Fibroblast of lung (primary cell): Measurements from ENCODE around the gene PANK1. TPM values are rescaled to one million over a fixed set of nuclear protein-coding genes. Genes with fewer than 3 reads are reported as not detected.

Experiments used
- DNase-seq, 2 donors: peaks; one replicate each; pipeline versions ENCODE4 v3.0.0 to v3.0.0-alpha.2; 2010; ENCODE audit warnings: low read depth in 2 of 2
- H2AFZ ChIP-seq: 2 replicates; pipeline ENCODE4 v1.5.1; 2012; ENCODE audit warnings: low read length, control low read depth, inconsistent platforms
- H3K27ac ChIP-seq: 2 replicates; pipeline ENCODE4 v1.5.1; 2011; ENCODE audit warnings: low read length, control low read depth; ENCODE audit not compliant: insufficient read depth
- H3K27me3 ChIP-seq: 2 replicates; pipeline ENCODE4 v1.5.1; 2011; ENCODE audit warnings: mild to moderate bottlenecking, low read length; ENCODE audit not compliant: control insufficient read depth, insufficient read depth
- H3K36me3 ChIP-seq: 2 replicates; pipeline ENCODE4 v1.5.1; 2011; ENCODE audit warnings: low read length; ENCODE audit not compliant: control insufficient read depth, insufficient read depth
- H3K4me1 ChIP-seq: 2 replicates; pipeline ENCODE4 v1.5.1; 2011; ENCODE audit warnings: low read length; ENCODE audit not compliant: control insufficient read depth, insufficient read depth; ENCODE audit errors: extremely low read depth
- H3K4me2 ChIP-seq: 2 replicates; pipeline ENCODE4 v1.5.1; 2011; ENCODE audit warnings: low read length, control low read depth; ENCODE audit not compliant: insufficient read depth; ENCODE audit errors: extremely low read depth
- H3K4me3 ChIP-seq, 4 experiments: fragments of 200-600 bp in 1 of 4; sonication (generic) in 1 of 4; replicated peaks in 1 of 4; 2 replicates each; pipeline ENCODE4 v1.5.1; 2011 to 2016; ENCODE audit warnings: low read length in 4 of 4, low read depth in 3 of 4, mild to moderate bottlenecking in 3 of 4, control low read depth in 2 of 4, inconsistent platforms in 1 of 4, mixed read lengths in 1 of 4; ENCODE audit not compliant: insufficient read depth in 1 of 4; ENCODE audit errors: control extremely low read depth in 1 of 4
- H3K79me2 ChIP-seq: 2 replicates; pipeline ENCODE4 v1.5.1; 2012; ENCODE audit warnings: mild to moderate bottlenecking, low read length, inconsistent platforms; ENCODE audit not compliant: control insufficient read depth, insufficient read depth
- H3K9ac ChIP-seq: 2 replicates; pipeline ENCODE4 v1.5.1; 2011; ENCODE audit warnings: mild to moderate bottlenecking, low read length, control low read depth; ENCODE audit not compliant: insufficient read depth
- H3K9me3 ChIP-seq: 2 replicates; pipeline ENCODE4 v1.5.1; 2012; ENCODE audit warnings: low read depth, low read length; ENCODE audit not compliant: control insufficient read depth, insufficient read depth
- H4K20me1 ChIP-seq: 2 replicates; pipeline ENCODE4 v1.5.1; 2011; ENCODE audit warnings: low read length; ENCODE audit not compliant: control insufficient read depth, insufficient read depth; ENCODE audit errors: extremely low read depth
- CTCF ChIP-seq, 2 donors: IDR thresholded peaks in 1 of 2; conservative IDR thresholded peaks in 1 of 2; 1 replicate in 1 of 2; 2 replicates in 1 of 2; pipeline ENCODE4 v1.5.1; 2011 to 2012; ENCODE audit warnings: low read length in 2 of 2, control low read depth in 1 of 2, inconsistent platforms in 1 of 2, low read depth in 1 of 2, mild to moderate bottlenecking in 1 of 2
- EZH2 ChIP-seq: IDR thresholded peaks from 2 replicates; pipeline ENCODE4 v1.5.1; 2012; ENCODE audit warnings: low read length, control low read depth, mild to moderate bottlenecking; ENCODE audit errors: missing control alignments
- polyA plus RNA-seq, 2 donors: library from polyadenylated mRNA; depleted of rRNA in 1 of 2; stranded (reverse) in 1 of 2; unstranded in 1 of 2; fragments of >200 nt; gene quantifications; 2 replicates each; pipeline ENCODE4 v1.2.1, GENCODE V29; 2011 to 2012; ENCODE audit warnings: missing spikeins in 1 of 2
- total RNA-seq: library from RNA; depleted of rRNA; stranded (reverse); fragments of >200 nt; gene quantifications from 2 replicates; pipeline ENCODE4 v1.2.1, GENCODE V29; 2014

The PANK1 gene
- total and polyA plus RNA-seq, 2 donors (not counting 1 experiment from before 2014, with no cell fraction given), result 5.3 to 9.2 TPM

GRCh38 chr10:89652806-89653370 lies 7.8 kb upstream of the PANK1 start:
- no peak overlapping the region for H3K27ac ChIP-seq
- DNase-seq, result peak in 1 of 2 donors; percentile 18
- no peaks in the 10 kb centered on the region for H3K79me2 ChIP-seq
- no peaks in the 10 kb centered on the region for H3K36me3 ChIP-seq
- no peak overlapping the region for H3K4me3 ChIP-seq
- no peaks in the 10 kb centered on the region for H3K4me1 ChIP-seq
- H3K9ac ChIP-seq, result no peak overlapping the region
- no peaks in the 10 kb centered on the region for H3K27me3 ChIP-seq
- H2AFZ ChIP-seq, result no peak overlapping the region
- no peak overlapping the region for H3K4me2 ChIP-seq
- no peaks in the 10 kb centered on the region for H3K9me3 ChIP-seq
- H4K20me1 ChIP-seq, result no peaks in the 10 kb centered on the region
- no peak for TF ChIP-seq CTCF (conservative IDR thresholded peaks at IDR 0.05 in 1 of 2, IDR thresholded peaks at IDR 0.05 in 1 of 2; ENCODE audit: low read depth in 1 of 2, low read length in 2 of 2)
- no peak for TF ChIP-seq EZH2

GRCh38 chr10:89651916-89652573 lies 7.0 kb upstream of the PANK1 start:
- no peak for TF ChIP-seq EZH2
- no peak for TF ChIP-seq CTCF (conservative IDR thresholded peaks at IDR 0.05 in 1 of 2, IDR thresholded peaks at IDR 0.05 in 1 of 2; ENCODE audit: low read depth in 1 of 2, low read length in 2 of 2)
- Histone ChIP-seq H3K9ac (no peak overlapping the region), H3K79me2 (no peaks in the 10 kb centered on the region), H3K27me3 (no peaks in the 10 kb centered on the region), H3K36me3 (no peaks in the 10 kb centered on the region), H2AFZ (no peak overlapping the region), H3K4me3 (no peak overlapping the region), H3K4me2 (no peak overlapping the region), H3K4me1 (no peaks in the 10 kb centered on the region), H3K9me3 (no peaks in the 10 kb centered on the region), H3K27ac (no peak overlapping the region), H4K20me1 (no peaks in the 10 kb centered on the region)
- DNase-seq, result no peak

DNA sequence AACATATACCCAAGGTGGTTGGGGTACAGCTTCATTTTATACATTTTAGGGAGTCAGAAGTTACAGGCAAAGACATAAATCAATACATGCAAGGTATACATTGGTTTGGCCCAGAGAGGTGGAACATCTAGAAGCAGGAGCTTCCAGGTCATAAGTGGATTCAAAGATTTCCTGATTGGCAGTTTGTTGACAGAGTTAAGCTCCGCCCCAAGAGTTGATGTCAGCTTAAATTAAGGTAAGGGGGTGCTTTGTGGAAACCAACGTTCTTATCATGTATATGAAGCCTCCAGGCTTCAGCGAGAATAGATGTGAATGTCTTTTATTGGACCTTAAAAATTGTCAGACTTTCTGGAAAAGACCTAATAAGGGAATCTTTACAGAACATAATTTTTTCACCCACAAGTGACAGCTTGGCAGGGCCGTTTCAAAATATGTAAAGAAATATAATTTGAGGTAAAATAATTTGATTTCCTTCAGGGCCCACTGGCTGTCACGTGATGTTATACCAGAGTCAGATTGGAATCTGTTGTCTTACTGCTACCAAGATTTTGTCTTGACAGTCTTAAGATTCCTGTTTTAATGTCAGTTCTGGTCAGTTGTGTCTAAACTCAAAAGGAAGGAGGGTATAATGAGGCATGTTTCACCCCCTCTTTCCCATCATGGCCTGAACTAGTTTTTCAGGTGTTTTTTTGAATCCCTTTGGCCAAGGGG lies 6.3 kb upstream of the PANK1 start:
- no peak overlapping the region for H3K4me2 ChIP-seq
- no peak overlapping the region for H3K4me3 ChIP-seq
- H2AFZ ChIP-seq, result no peak overlapping the region
- H3K4me1 ChIP-seq, result no peaks in the 10 kb centered on the region
- no peaks in the 10 kb centered on the region for H3K36me3 ChIP-seq
- no peak for DNase-seq
- H4K20me1 ChIP-seq, result no peaks in the 10 kb centered on the region
- H3K27me3 ChIP-seq, result no peaks in the 10 kb centered on the region
- H3K27ac ChIP-seq, result no peak overlapping the region
- H3K9me3 ChIP-seq, result no peaks in the 10 kb centered on the region
- no peak overlapping the region for H3K9ac ChIP-seq
- TF ChIP-seq CTCF (conservative IDR thresholded peaks at IDR 0.05 in 1 of 2, IDR thresholded peaks at IDR 0.05 in 1 of 2; ENCODE audit: low read depth in 1 of 2, low read length in 2 of 2) (no peak), EZH2 (no peak)
- no peaks in the 10 kb centered on the region for H3K79me2 ChIP-seq
